Activated CD4-positive, alpha-beta T cell treated with anti-CD3 and anti-CD28 coated beads, Interleukin-10, Interleukin-2, amounts not matched to agents 100 ng/mL and 50 ng/mL, durations not matched to agents 16 hours and 8 hours (primary cell): Measurements from ENCODE around the gene EFHD2.
"Not testable (repeated sequence)": the region's sequence is repeated elsewhere in the genome, so short reads cannot be mapped to it uniquely, and the experiment has no call there.

Experiments
- DNase-seq: peaks from one replicate; pipeline ENCODE4 v3.0.0-alpha.2; 2020

The EFHD2 gene

DNA sequence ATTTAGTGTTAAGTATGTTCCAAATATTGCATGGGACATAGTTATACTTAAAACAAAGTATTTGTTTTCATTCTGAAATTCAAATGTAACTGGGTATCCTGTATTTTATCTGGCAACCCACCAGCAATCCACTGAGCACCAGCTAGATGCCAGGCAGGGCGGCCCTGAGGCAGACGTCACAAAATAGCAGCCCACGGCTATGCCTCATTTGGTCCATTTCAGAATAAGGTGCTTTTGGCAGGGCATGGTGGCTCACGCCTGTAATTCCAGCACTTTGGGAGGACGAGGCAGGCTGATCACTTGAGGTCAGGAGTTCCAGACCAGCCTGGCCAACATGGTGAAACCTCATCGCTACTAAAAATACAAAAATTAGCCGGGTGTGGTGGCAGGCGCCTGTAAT is 19.9 kb upstream of the EFHD2 start:
- DNase-seq, result not testable (repeated sequence)

- no peak for DNase-seq
Measured at GRCh38 chr1:15390667-15391066, 19.0 kb upstream of the EFHD2 start.

GRCh38 chr1:15391366-15391765 is 18.3 kb upstream of the EFHD2 start:
- DNase-seq, result no peak

- no peak for DNase-seq
Measured at GRCh38 chr1:15393475-15394257, 16.0 kb upstream of the EFHD2 start.

DNA sequence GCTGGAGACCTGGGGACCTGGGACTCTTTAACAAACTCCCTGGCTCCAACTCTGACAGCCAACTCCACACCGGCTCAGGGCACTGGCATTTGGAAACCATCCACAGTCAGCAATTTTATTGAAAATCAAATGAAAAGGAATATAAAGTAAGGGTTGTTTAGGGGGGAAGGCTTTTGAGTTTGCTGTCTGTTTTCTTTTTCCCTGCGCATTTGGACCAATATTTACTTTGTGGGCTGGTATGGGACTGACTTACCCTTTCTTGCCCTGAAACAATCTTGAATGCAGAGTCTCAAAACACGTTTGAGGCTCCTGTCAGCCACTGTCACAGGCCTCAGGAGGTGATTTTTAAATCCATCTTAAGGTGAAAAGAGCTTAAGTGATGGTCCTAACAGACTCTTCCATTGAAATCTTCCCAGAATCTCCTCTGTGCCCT is 15.4 kb upstream of the EFHD2 start:
- DNase-seq, result no peak

DNA sequence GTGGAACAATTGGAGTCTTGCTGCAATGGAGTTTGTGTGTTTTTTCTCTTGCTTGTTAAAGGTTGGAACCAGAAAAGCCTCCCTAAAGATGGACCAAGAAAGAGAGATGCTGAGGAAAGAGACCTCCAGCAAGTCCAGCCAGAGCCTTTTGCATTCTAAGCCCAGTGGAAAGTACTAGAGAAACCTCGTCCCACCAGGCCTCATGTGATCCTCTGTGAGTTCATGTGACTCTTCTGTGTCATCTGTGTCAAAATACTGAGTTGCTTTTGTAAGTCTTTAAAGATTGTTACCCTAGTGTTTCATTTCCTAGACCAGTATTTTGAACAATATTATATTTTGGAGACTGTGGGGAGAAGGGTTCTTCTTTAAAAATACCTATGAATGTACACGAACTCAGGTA is 12.5 kb upstream of the EFHD2 start:
- DNase-seq, result no peak

DNA sequence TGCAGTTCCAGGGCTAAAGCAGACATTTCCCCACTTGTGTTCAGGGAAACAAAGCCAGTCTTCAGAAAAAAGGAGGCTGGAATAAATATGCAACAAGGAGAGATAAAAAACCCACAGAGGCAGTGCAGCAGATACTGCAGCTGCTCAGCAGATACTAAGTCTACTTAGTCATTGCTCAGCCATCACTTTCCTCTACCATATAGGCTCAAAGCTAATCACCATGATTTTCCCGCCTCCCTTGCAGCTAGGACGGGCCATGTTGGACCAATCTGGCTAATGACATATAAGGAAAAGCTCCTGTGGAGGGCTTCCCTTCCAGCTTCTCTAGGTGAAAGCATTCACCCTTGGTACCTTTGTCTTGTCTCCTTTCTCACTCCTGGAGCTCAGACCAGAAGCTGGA is 10.0 kb upstream of the EFHD2 start:
- no peak for DNase-seq

DNA sequence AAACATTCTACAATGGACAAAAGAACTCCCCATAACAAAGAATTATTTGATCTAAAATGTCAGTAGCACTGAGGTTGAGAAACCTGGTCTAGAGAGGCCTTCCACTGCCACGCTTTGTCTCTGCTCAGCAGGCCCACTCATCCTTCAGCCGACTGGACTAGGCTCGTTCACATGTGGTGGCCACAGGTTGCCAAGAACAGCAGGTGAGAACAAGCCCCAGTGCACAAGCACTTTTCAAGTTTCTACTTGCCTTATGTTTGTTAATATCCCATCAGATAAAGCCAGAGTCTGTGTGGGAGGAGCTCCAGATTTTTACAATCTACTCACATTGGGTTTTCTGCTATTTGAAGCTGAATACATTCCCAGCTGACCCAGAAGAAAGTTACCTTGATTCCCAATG is 9.1 kb upstream of the EFHD2 start:
- no peak for DNase-seq

DNA sequence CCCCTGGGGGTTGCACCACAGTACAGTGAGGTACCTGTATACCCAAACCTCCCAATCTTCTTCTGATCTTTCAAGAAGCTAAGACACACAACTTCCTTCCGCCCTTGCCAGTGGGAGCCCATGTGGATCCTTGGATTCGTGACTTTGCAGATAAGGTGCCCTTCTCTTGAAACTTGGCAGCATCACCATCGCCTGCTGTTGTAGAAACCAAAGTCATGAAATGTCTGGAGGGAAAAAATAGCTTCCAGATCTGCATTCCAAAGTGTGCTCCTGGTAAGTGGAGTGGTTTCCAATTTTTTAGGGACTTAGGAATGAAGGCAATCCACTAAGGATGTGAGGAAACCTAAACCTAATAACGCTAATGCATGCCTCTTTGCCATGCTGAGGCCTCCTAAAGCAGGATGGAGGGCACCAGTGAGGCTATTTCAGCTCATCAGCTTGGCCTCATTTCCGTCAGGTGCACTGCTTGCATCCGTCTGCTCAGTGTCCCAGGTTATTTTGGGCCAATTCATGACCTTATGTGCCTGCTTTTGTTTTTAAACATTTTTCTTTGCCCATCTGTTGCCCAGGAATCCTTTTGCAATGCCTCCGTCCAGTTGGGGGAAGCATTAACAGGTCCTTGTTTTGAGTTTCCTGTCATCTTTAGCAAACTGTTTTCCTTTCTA is 8.2 kb upstream of the EFHD2 start:
- no peak for DNase-seq

DNA sequence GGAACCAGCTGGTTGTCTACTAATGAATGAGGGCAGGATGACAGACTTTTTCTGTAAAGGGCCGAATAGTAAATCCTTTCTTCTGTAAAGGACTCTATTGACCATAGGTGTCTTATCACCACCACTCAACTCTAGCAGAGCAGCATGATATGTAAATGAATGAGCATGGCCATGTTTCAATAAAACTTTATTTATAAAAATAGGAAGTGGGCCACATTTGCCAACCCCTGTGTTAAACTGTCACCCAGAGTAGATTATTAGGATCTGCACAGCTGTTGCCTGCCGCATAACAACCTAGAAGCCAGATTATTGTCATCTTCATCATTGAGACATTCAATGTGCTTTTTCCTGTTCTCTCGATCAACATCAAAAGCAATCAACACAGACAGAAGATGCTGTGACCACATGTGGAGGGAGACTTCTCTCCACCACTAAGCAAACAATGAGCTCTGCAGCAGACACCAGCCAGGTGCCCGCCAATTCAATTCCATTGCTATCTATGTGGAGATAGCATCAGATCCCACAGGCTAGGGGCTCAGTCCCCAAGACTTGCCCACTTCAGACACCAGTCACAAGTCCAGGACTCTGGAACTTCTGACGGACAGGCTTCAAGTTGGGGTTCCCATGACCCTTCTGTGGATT is 6.8 kb upstream of the EFHD2 start:
- no peak for DNase-seq

DNA sequence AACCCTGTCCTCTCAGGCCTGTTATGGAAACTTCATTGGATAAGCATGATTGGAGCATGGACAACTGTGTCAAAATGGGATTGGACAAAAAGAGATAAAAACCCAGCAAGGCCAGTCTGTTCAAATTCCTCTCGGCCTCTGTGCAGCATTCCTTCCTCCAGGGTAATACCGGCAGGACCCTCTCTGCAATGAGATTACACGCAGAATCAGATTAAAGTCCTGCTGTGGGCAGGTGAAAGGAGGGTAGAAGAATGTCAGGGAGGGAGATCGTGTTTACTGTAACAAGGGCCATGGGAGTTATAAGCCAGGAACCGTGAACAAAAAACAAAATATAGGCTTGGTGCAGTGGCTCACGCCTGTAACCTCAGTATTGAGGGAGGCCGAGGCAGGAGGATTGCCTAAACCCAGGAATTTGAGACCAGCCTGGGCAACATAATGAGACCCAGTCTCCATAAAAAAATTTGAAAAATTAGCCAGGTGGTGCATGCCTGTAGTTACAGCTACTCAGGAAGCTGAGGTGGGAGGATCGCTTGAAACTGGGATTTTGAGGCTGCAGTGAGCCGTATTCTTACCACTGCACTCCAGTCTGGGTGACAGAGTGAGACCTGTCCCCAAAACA is 5.6 kb upstream of the EFHD2 start:
- no peak for DNase-seq

GRCh38 chr1:15405106-15405850 is 4.4 kb upstream of the EFHD2 start:
- no peak for DNase-seq

- DNase-seq, result no peak
Measured at GRCh38 chr1:15406614-15407559, 2.8 kb upstream of the EFHD2 start.

DNA sequence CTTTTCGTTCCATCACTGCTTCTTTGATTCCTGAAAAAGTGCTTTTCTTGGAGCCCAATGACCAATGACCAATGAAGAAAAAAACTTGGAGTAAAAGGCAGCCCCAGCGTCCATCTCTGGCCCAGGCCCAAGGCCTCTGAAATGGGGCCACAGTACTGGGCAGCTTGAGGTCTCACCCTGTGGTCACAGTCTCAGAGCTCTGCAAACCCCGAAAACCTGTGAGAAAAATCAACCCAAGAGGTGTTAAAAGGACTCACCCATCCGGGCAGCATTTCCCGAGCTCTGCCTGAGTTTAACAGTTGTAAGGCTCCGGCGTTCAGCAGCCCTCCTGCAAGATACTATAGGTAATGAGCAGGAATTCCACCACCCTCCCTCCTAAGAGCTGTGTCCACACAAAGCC is 2.1 kb upstream of the EFHD2 start:
- DNase-seq, result no peak

- no peak for DNase-seq
Measured at GRCh38 chr1:15408890-15409387, 749 bp upstream of the EFHD2 start.

- DNase-seq, result no peak
Measured at GRCh38 chr1:15410223-15410883, 665 bp downstream of the EFHD2 start.

GRCh38 chr1:15410884-15411245 is 1.2 kb downstream of the EFHD2 start:
- DNase-seq, result no peak

DNA sequence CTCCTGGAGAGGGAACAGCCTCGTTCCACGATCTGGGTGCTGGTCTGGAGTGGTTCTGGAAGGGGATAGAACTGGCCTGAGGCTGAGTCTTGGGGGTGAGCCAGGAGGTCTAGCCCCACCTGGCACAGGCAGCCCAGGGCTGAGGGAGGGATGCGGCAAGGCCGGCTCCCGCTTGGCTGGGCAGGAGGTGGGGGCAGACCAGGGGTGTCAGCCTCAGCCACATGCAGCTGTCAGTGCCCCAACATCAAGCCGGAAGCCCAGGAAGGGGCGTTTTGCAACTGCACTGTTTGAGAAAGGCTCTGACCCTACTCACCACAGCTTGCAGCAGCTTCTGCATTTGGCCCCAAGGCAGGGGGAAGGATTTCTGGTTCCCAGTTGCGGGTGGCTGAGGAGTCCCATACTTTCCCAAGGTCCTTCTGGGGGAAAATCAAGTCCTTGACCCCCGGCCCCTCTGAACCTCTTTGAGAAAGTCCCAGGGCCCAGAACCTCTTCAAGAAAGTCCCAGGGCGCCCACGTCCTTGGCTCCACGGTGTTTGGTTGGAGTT is 2.0 kb downstream of the EFHD2 start:
- DNase-seq, result peak; percentile 77

DNA sequence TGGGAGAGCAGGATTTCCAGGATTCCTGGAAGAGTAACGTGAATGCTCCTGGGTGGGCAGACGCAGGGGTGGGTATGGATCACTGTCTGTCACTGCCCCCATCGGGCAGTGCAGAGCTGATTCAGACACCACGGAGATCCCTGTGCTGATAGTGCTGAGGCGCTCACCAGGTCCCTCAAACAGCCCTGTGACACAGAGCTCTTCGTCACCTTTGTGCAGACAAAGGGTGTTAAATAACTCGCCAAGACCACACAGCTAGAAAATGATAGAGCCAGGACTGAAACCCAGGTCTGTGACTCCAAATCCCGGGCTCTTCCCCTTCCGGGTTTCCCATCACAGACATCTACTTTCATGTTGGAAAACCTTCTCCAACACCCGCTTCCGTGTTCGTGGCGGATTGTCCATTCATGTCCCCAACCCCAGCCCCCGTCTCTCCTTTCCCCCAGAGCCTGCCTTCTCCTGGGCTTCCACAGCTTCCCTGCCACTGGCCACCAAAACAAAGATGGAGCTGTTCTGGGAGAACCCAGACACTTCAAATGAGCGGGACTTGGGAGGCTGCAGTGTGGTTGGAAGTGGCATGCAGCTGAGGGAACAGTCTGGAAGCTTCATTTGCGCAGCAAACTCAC is 2.6 kb downstream of the EFHD2 start:
- DNase-seq, result peak; percentile 72

DNA sequence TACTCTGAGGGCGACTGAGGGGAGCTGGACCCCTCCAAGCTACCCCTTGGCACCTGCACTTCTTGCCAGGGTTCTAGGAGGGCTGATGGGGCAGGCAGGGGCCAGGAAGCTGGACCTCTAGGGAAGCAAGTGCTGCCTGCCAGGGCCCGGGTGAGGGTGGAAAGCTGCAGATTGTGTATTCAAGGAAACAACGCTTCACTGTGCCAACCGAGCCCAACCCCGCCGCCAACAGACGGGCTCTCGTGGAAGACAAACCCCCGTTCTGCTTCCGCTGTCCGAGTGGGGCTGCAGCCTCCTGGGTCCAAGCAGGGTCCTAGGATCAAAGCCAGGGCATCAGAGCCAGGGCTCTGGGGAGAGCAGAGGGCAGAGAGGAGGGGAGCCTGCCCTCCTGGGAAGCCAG is 3.2 kb downstream of the EFHD2 start:
- no peak for DNase-seq
